ENCODE data around the gene PLPPR2.

DNA sequence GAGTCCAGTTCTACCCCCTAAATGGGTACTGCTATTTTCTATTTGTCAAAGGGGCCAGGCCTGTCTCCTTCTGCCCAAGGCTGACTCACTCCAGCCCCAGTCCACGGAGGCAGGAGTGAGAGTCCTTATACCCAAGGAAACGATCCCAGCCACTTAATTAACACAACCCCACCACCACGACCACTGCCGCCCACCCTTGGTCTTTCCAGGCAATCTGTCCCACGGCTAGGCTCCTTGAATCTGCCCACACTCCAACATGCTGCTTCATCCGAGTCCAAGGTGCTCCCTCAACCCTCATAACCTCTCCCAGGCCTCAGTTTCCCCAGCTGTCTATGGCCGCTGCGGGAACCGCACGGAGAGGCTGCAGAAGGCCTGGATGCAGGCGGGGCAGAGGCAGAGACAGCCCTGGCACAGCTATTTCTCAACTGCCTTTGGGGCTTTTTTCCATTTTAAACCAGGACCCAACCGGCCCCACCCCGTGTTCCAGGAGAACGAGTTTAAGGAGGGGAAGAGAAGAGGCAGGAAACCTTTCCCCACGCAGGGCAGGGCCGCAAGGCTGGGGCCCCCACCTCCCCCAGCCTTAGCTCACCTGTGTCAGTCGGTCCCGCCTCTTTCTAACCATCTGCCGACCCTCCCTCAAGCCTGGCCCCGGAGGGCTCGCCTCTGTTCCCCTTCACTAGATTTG, 16.5 kb upstream of the PLPPR2 start:
- TF ChIP-seq, protein P1, sequence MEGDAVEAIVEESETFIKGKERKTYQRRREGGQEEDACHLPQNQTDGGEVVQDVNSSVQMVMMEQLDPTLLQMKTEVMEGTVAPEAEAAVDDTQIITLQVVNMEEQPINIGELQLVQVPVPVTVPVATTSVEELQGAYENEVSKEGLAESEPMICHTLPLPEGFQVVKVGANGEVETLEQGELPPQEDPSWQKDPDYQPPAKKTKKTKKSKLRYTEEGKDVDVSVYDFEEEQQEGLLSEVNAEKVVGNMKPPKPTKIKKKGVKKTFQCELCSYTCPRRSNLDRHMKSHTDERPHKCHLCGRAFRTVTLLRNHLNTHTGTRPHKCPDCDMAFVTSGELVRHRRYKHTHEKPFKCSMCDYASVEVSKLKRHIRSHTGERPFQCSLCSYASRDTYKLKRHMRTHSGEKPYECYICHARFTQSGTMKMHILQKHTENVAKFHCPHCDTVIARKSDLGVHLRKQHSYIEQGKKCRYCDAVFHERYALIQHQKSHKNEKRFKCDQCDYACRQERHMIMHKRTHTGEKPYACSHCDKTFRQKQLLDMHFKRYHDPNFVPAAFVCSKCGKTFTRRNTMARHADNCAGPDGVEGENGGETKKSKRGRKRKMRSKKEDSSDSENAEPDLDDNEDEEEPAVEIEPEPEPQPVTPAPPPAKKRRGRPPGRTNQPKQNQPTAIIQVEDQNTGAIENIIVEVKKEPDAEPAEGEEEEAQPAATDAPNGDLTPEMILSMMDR (IDR thresholded peaks at IDR 0.05): no peak
- no peak for TF ChIP-seq MAFK (IDR thresholded peaks at IDR 0.05; ENCODE audit: partially characterized antibody)
- TF ChIP-seq POLR2A (IDR thresholded peaks at IDR 0.05; ENCODE audit: low read length): no peak
- TF ChIP-seq NFE2L2 (conservative IDR thresholded peaks at IDR 0.05; ENCODE audit: low read length): no peak
